H1 (cell line): ENCODE measurements around the gene DCTN3. TPM values are rescaled to one million over a fixed set of nuclear protein-coding genes. Genes with fewer than 3 reads are reported as not detected.
A peak's percentile ranks its signal among the peaks of the same experiment; 100 is the strongest.

Experiments
- CTCF ChIA-PET: fragments of 300-600 bp; sonication (Branson Sonifier 250); formaldehyde crosslinking; loops from one replicate; lab custom pipeline; 2021; ENCODE audit not compliant: partially characterized antibody; lab: Charles Lee
- POLR2A ChIA-PET: fragments of 300-600 bp; sonication (Branson Sonifier 250); formaldehyde crosslinking; loops from one replicate; lab custom pipeline; 2021; ENCODE audit warnings: inconsistent platforms; ENCODE audit not compliant: partially characterized antibody; lab: Charles Lee
- DNase-seq, 2 experiments: peaks; one replicate each; pipeline versions ENCODE4 v3.0.0 to v3.0.0-alpha.2; 2010 to 2022; ENCODE audit warnings: low spot score in 2 of 2, low read depth in 1 of 2, mixed read lengths in 1 of 2
- FAIRE-seq: peaks from 2 replicates; lab custom pipeline; 2011; peaks lifted over from hg19 to GRCh38; lab: Jason Lieb, UNC
- H2AFZ ChIP-seq: 2 replicates; pipeline ENCODE4 v1.8.1; 2012; ENCODE audit warnings: low read length, inconsistent platforms
- H2AK5ac ChIP-seq: 2 replicates; pipeline ENCODE4 v1.6.1; 2013; ENCODE audit warnings: low read depth, low read length
- H2BK120ac ChIP-seq: replicated peaks from 2 replicates; pipeline ENCODE3; 2013; ENCODE audit warnings: low read depth, low read length, inconsistent platforms
- H2BK12ac ChIP-seq: 2 replicates; pipeline ENCODE4 v1.6.1; 2013; ENCODE audit warnings: low read depth, low read length
- H2BK15ac ChIP-seq: 2 replicates; pipeline ENCODE4 v1.6.1; 2013; ENCODE audit warnings: low read length
- H2BK20ac ChIP-seq: 2 replicates; pipeline ENCODE4 v1.6.1; 2013; ENCODE audit warnings: low read length
- H2BK5ac ChIP-seq: 2 replicates; pipeline ENCODE4 v1.6.1; 2013; ENCODE audit warnings: low read depth, low read length
- H3K14ac ChIP-seq: 2 replicates; pipeline ENCODE4 v1.6.1; 2013; ENCODE audit warnings: inconsistent platforms; ENCODE audit not compliant: insufficient read length
- H3K18ac ChIP-seq: 2 replicates; pipeline ENCODE4 v1.6.1; 2013; ENCODE audit warnings: low read length; ENCODE audit errors: extremely low read depth
- H3K23ac ChIP-seq: 2 replicates; pipeline ENCODE4 v1.6.1; 2013; ENCODE audit warnings: inconsistent platforms; ENCODE audit not compliant: insufficient read length
- H3K23me2 ChIP-seq: 2 replicates; pipeline ENCODE4 v1.6.1; 2013; ENCODE audit warnings: low read depth, low read length
- H3K27ac ChIP-seq: 2 replicates; pipeline ENCODE4 v1.6.1; 2011; ENCODE audit warnings: low read depth, low read length, inconsistent platforms
- H3K27me3 ChIP-seq, 4 experiments: replicated peaks in 1 of 4; 1 replicate in 1 of 4; 2 replicates in 3 of 4; pipeline versions ENCODE4 v1.6.1 to v1.8.1; 2011 to 2013; ENCODE audit warnings: low read length in 3 of 4, mild to moderate bottlenecking in 3 of 4, inconsistent platforms in 2 of 4, mixed read lengths in 2 of 4, moderate library complexity in 1 of 4; ENCODE audit not compliant: control insufficient read depth in 3 of 4, insufficient read depth in 3 of 4; ENCODE audit errors: extremely low read depth in 1 of 4
- H3K36me3 ChIP-seq, 4 experiments: 2 replicates each; pipeline versions ENCODE4 v1.6.1 to v1.8.1; 2011 to 2013; ENCODE audit warnings: mild to moderate bottlenecking in 4 of 4, low read length in 3 of 4, moderate library complexity in 2 of 4, control low read depth in 1 of 4, inconsistent platforms in 1 of 4; ENCODE audit not compliant: insufficient read depth in 4 of 4, control insufficient read depth in 2 of 4
- H3K4ac ChIP-seq: replicated peaks from 2 replicates; pipeline ENCODE3; 2013; ENCODE audit warnings: low read length, low read depth, mixed read lengths, inconsistent platforms; ENCODE audit not compliant: insufficient read length
- H3K4me1 ChIP-seq, 4 experiments: replicated peaks in 1 of 4; 1 replicate in 1 of 4; 2 replicates in 3 of 4; pipeline versions ENCODE4 v1.6.1 to v1.8.1; 2011 to 2013; ENCODE audit warnings: low read length in 3 of 4, inconsistent platforms in 2 of 4, mixed read lengths in 1 of 4; ENCODE audit not compliant: insufficient read depth in 4 of 4, control insufficient read depth in 3 of 4
- H3K4me2 ChIP-seq, 2 experiments: 2 replicates each; pipeline versions ENCODE4 v1.6.1 to v1.8.1; 2011 to 2013; ENCODE audit warnings: low read depth in 2 of 2, low read length in 2 of 2, control low read depth in 1 of 2, inconsistent platforms in 1 of 2, mild to moderate bottlenecking in 1 of 2; ENCODE audit not compliant: insufficient read depth in 1 of 2
- H3K4me3 ChIP-seq, 4 experiments: fragments of 200-600, 300-600 bp in 1 of 4; sonication (generic), shearing (Covaris generic), sonication (Bioruptor Twin) in 1 of 4; 2 replicates each; pipeline versions ENCODE4 v1.5.1 to v1.8.1; 2011 to 2016; ENCODE audit warnings: low read length in 4 of 4, low read depth in 3 of 4, control low read depth in 2 of 4, inconsistent platforms in 2 of 4, mild to moderate bottlenecking in 2 of 4, mixed read lengths in 1 of 4, moderate library complexity in 1 of 4; ENCODE audit not compliant: insufficient read depth in 2 of 4; ENCODE audit errors: extremely low read depth in 1 of 4
- H3K56ac ChIP-seq: replicated peaks from 2 replicates; pipeline ENCODE3; 2013; ENCODE audit warnings: low read depth, mild to moderate bottlenecking, mixed read lengths, low read length, inconsistent platforms; ENCODE audit not compliant: insufficient read length
- H3K79me1 ChIP-seq: 2 replicates; pipeline ENCODE4 v1.6.1; 2013; ENCODE audit warnings: low read depth, low read length, control low read depth
- H3K79me2 ChIP-seq, 2 experiments: 2 replicates each; pipeline versions ENCODE4 v1.6.1 to v1.8.1; 2012 to 2013; ENCODE audit warnings: low read length in 2 of 2, mild to moderate bottlenecking in 2 of 2, inconsistent platforms in 1 of 2; ENCODE audit not compliant: insufficient read depth in 2 of 2, control insufficient read depth in 1 of 2
- H3K9ac ChIP-seq, 4 experiments: replicated peaks in 1 of 4; 1 replicate in 1 of 4; 2 replicates in 3 of 4; pipeline versions ENCODE4 v1.6.1 to v1.8.1; 2011 to 2013; ENCODE audit warnings: low read depth in 3 of 4, low read length in 3 of 4, control low read depth in 2 of 4, mild to moderate bottlenecking in 2 of 4, moderate library complexity in 2 of 4, inconsistent platforms in 1 of 4; ENCODE audit errors: extremely low read depth in 1 of 4
- H3K9me3 ChIP-seq, 2 experiments: 2 replicates each; pipeline versions ENCODE4 v1.6.1 to v1.8.1; 2012 to 2013; ENCODE audit warnings: mild to moderate bottlenecking in 2 of 2, moderate library complexity in 2 of 2, control low read depth in 1 of 2, inconsistent platforms in 1 of 2, low read depth in 1 of 2, low read length in 1 of 2, mixed read lengths in 1 of 2; ENCODE audit not compliant: insufficient read depth in 2 of 2
- H4K20me1 ChIP-seq, 2 experiments: replicated peaks in 1 of 2; 2 replicates each; pipeline versions ENCODE3 to v1.8.1; 2011 to 2013; ENCODE audit warnings: inconsistent platforms in 2 of 2, low read length in 2 of 2, mild to moderate bottlenecking in 1 of 2; ENCODE audit not compliant: insufficient read depth in 2 of 2, control insufficient read depth in 1 of 2
- H4K5ac ChIP-seq: 2 replicates; pipeline ENCODE4 v1.6.1; 2013; ENCODE audit warnings: low read length, low read depth, mixed read lengths, inconsistent platforms; ENCODE audit not compliant: insufficient read length
- H4K8ac ChIP-seq: 2 replicates; pipeline ENCODE4 v1.8.0; 2013; ENCODE audit warnings: mild to moderate bottlenecking, moderate library complexity, low read length, inconsistent platforms; ENCODE audit not compliant: insufficient read depth; ENCODE audit errors: extremely low read depth
- H4K91ac ChIP-seq: replicated peaks from 2 replicates; pipeline ENCODE3; 2013; ENCODE audit warnings: low read length, mixed read lengths, inconsistent platforms; ENCODE audit not compliant: insufficient read length
- CHD1 ChIP-seq: IDR thresholded peaks from 2 replicates; pipeline ENCODE4 v1.6.1; 2012; ENCODE audit warnings: low read depth, low read length, improper control_type of control experiment
- WGBS, 2 experiments: shearing (Covaris generic) in 1 of 2; methylation state at CpG; one replicate each; pipeline versions ENCODE4 v1.1.6 to v1.1.7; 2013 to 2015; ENCODE audit warnings: low lambda C conversion rate in 2 of 2, mixed read lengths in 2 of 2, inconsistent platforms in 1 of 2, low coverage in 1 of 2, missing lambda C conversion rate in 1 of 2; ENCODE audit not compliant: insufficient replicate concordance in 2 of 2, insufficient coverage in 1 of 2, insufficient read length in 1 of 2; ENCODE audit errors: extremely low coverage in 1 of 2, missing lambda C conversion rate in 1 of 2; 5-methylcytosine and 5-hydroxymethylcytosine counted together
- polyA plus RNA-seq, 7 experiments: library from polyadenylated mRNA; depleted of rRNA in 3 of 7; stranded (reverse) in 5 of 7; unstranded in 2 of 7; fragments of >200 nt in 5 of 7; fragments of 200-250 nt in 2 of 7; gene quantifications; 1 replicate in 5 of 7; 2 replicates in 1 of 7; 4 replicates in 1 of 7; pipeline versions ENCODE4 v1.2.1 to v1.2.3, GENCODE V29; 2011 to 2013; ENCODE audit warnings: missing spikeins in 2 of 7, mixed read lengths in 2 of 7
- total RNA-seq: library from RNA; stranded (reverse); fragmentation: NEBNext Ultra II Directional; extraction: Animal tissue kit (Norgen Biotek cat#: 25700); gene quantifications from 2 replicates; pipeline ENCODE4 v1.2.1, GENCODE V29; 2021

Gene DCTN3
- total and polyA plus RNA-seq, 2 of the 8 experiments (the other 6 are each of a cell fraction or from before 2014, with no cell fraction given) = 25.6 to 39.2 TPM

GRCh38 chr9:34651876-34652601 is 31.7 kb upstream of the DCTN3 start, which contains the start of gene IL11RA:
TSS of gene IL11RA (plus strand) at chr9:34652185. CDS start at chr9:34655218, 3,033 bp downstream.
- Histone ChIP-seq H3K27me3 (no peaks in the 10 kb centered on the region; a peak in 1 of 7 replicates), H3K14ac (no peak within 1 kb of the TSS), H3K4ac (no peak within 1 kb of the TSS), H3K79me2 (peaks cover 0 to 12% of the 10 kb centered on the region in 2 experiments; a peak in 1 of 4 replicates), H3K23me2 (peaks cover 10% of the 10 kb centered on the region), H4K20me1 (peaks cover 1 to 10% of the 10 kb centered on the region in 2 experiments), H3K4me1 (peaks cover 6 to 30% (median 15%) of the 10 kb centered on the region in 4 experiments), H3K56ac (no peak within 1 kb of the TSS), H3K23ac (no peak within 1 kb of the TSS), H2BK5ac (no peak within 1 kb of the TSS; the same call in 1 of the 2 replicates), H4K5ac (peak within 1 kb of the TSS; percentile 50), H2AK5ac (0 out of 2 replicates have a peak within 1 kb of the TSS, but pooled peaks have one; percentile 75), H3K4me2 (peak within 1 kb of the TSS; percentile 65 to 77), H2BK12ac (peak within 1 kb of the TSS; percentile 77; the same call in 1 of the 2 replicates), H2BK120ac (no peak within 1 kb of the TSS), H3K79me1 (peaks cover 6% of the 10 kb centered on the region; the same call in 1 of the 2 replicates), H3K18ac (peak within 1 kb of the TSS; percentile 85), H2BK20ac (no peak within 1 kb of the TSS; the same call in 1 of the 2 replicates), H2AFZ (peak within 1 kb of the TSS; percentile 65; the same call in 1 of the 2 replicates), H3K4me3 (peak within 1 kb of the TSS; percentile 48 to 65 (median 57)), H2BK15ac (peak within 1 kb of the TSS; percentile 92; the same call in 1 of the 2 replicates), H3K9ac (peak within 1 kb of the TSS in 2 of 4 experiments; percentile 33 to 66; a peak in 4 of 7 replicates), H3K9me3 (no peaks in the 10 kb centered on the region), H4K8ac (no peak within 1 kb of the TSS), H4K91ac (no peak within 1 kb of the TSS), H3K27ac (no peak within 1 kb of the TSS; the same call in 1 of the 2 replicates), H3K36me3 (peaks cover 3 to 23% (median 8%) of the 10 kb centered on the region in 4 experiments; a peak in 7 of 8 replicates)
- ChIA-PET CTCF (interaction anchor here (1.0 to 15.2 kb wide), 5 partner anchors 9 to 50 kb away, joined by 3 to 277 read pairs (median 4); partner anchors contain the start of genes GALT and SIGMAR1), POLR2A (interaction anchor here (1.4 to 12.8 kb wide), 4 partner anchors 10 to 59 kb away, joined by 3 to 127 read pairs (median 48); partner anchors contain the start of genes ARID3C, CCL27 and SIGMAR1)
- 14% methylated on average over 14 of the region's 24 CpGs; no CpG with 5 or more reads in 1 of the 2 experiments for WGBS, 2 experiments
- FAIRE-seq (peak; percentile 13), DNase-seq (peak; percentile 81 to 94)
- no peak for TF ChIP-seq CHD1
